HCT116 (cell line): ENCODE data around the gene PIGM. TPM values are rescaled to one million over a fixed set of nuclear protein-coding genes. Genes with fewer than 3 reads are reported as not detected.

Source experiments
- ATAC-seq: fragments of 200-7000 bp; cut with Tn5 transposase; 2 replicates; pipeline ENCODE4 v1.9.1; 2020; ENCODE audit warnings: mild to moderate bottlenecking, moderate library complexity
- BruUV-seq: library from RNA; stranded (reverse); fragments of 400-500 nt; replicated peaks from 2 replicates; lab custom pipeline; 2021; lab: Mats Ljungman, UMichigan
- CTCF ChIA-PET: fragments of 300-600 bp; sonication (Branson Sonifier 250); formaldehyde crosslinking; loops from one replicate; lab custom pipeline; 2021; ENCODE audit warnings: antibody characterized with exemption; lab: Charles Lee
- POLR2A ChIA-PET: fragments of 300-600, 350-600 bp; sonication (Branson Sonifier 250); formaldehyde crosslinking; loops from one replicate; lab custom pipeline; 2021; ENCODE audit warnings: antibody characterized with exemption; lab: Charles Lee
- RAD21 ChIA-PET, 2 experiments: fragments of 300-600 bp; sonication (Branson Sonifier 250); formaldehyde crosslinking; loops; one replicate each; lab custom pipeline; 2023; ENCODE audit warnings: low total read pairs in 2 of 2; ENCODE audit not compliant: uncharacterized antibody in 2 of 2, unreplicated experiment in 2 of 2, low non-redundant PET in 1 of 2; lab: Charles Lee
- DNase-seq: peaks from one replicate; pipeline ENCODE4 v3.0.0-alpha.2; 2010; ENCODE audit warnings: low read depth, low spot score
- H2AFZ ChIP-seq: fragments of 200-600 bp; shearing (Covaris generic), sonication (generic); 2 replicates; pipeline ENCODE4 v1.6.1; 2017; ENCODE audit warnings: low read depth, mixed run types, mixed read lengths, antibody characterized with exemption, low read length; ENCODE audit not compliant: poor library complexity, severe bottlenecking
- H3K27ac ChIP-seq: 2 replicates; pipeline ENCODE4 v1.5.1; 2012; ENCODE audit warnings: low read depth, low read length
- H3K27me3 ChIP-seq: fragments of 200-600 bp; sonication (generic); 2 replicates; pipeline ENCODE4 v1.6.1; 2016; ENCODE audit warnings: mixed run types, low read length, mixed read lengths; ENCODE audit not compliant: insufficient read depth
- H3K36me3 ChIP-seq, 2 experiments: fragments of 200-500 bp in 1 of 2; fragments of 200-600 bp in 1 of 2; sonication (Bioruptor generic) in 1 of 2; sonication (generic) in 1 of 2; 2 replicates each; pipeline versions ENCODE4 v1.5.1 to v1.6.1; 2014 to 2016; ENCODE audit warnings: low read length in 2 of 2, inconsistent platforms in 1 of 2, mixed read lengths in 1 of 2, mixed run types in 1 of 2; ENCODE audit not compliant: insufficient read depth in 2 of 2, control insufficient read depth in 1 of 2
- H3K4me1 ChIP-seq, 2 experiments: fragments of 200-600 bp in 1 of 2; sonication (generic) in 1 of 2; 2 replicates each; pipeline versions ENCODE4 v1.5.1 to v1.6.1; 2012 to 2017; ENCODE audit warnings: low read length in 2 of 2, inconsistent platforms in 1 of 2, mild to moderate bottlenecking in 1 of 2, mixed read lengths in 1 of 2, mixed run types in 1 of 2, moderate library complexity in 1 of 2; ENCODE audit not compliant: insufficient read depth in 2 of 2, control insufficient read depth in 1 of 2
- H3K4me2 ChIP-seq: fragments of 200-600 bp; sonication (generic); 2 replicates; pipeline ENCODE4 v1.6.1; 2017; ENCODE audit warnings: mixed run types, low read length, mixed read lengths
- H3K4me3 ChIP-seq, 2 experiments: fragments of 200-600 bp in 1 of 2; sonication (generic) in 1 of 2; replicated peaks in 1 of 2; 2 replicates each; pipeline ENCODE4 v1.5.1; 2011 to 2016; ENCODE audit warnings: low read length in 2 of 2, control low read depth in 1 of 2, low read depth in 1 of 2, mild to moderate bottlenecking in 1 of 2, mixed read lengths in 1 of 2, mixed run types in 1 of 2
- H3K79me2 ChIP-seq: fragments of 200-600 bp; sonication (generic); 2 replicates; pipeline ENCODE4 v1.6.1; 2017; ENCODE audit warnings: mild to moderate bottlenecking, mixed run types, low read length, moderate library complexity, mixed read lengths; ENCODE audit not compliant: insufficient read depth
- H3K9ac ChIP-seq: fragments of 200-600 bp; sonication (generic); 2 replicates; pipeline ENCODE4 v1.6.1; 2016; ENCODE audit warnings: low read length, mixed read lengths
- H3K9me2 ChIP-seq: fragments of 200-600 bp; sonication (generic), shearing (Covaris generic); 2 replicates; pipeline ENCODE4 v1.6.1; 2017; ENCODE audit warnings: mixed run types, mild to moderate bottlenecking, moderate library complexity; ENCODE audit not compliant: insufficient read depth
- H3K9me3 ChIP-seq, 2 experiments: fragments of 200-500 bp in 1 of 2; fragments of 200-600 bp in 1 of 2; sonication (Bioruptor generic) in 1 of 2; sonication (generic) in 1 of 2; 2 replicates each; pipeline ENCODE4 v1.6.1; 2014 to 2017; ENCODE audit warnings: low read length in 2 of 2, mixed read lengths in 2 of 2, inconsistent platforms in 1 of 2, low read depth in 1 of 2, mild to moderate bottlenecking in 1 of 2, mixed run types in 1 of 2, moderate library complexity in 1 of 2; ENCODE audit not compliant: control insufficient read depth in 1 of 2, insufficient read depth in 1 of 2
- H4K20me1 ChIP-seq: fragments of 200-600 bp; sonication (generic), shearing (Covaris generic); 2 replicates; pipeline ENCODE4 v1.6.1; 2017; ENCODE audit warnings: mixed run types, mild to moderate bottlenecking, moderate library complexity; ENCODE audit not compliant: insufficient read depth
- CEBPB ChIP-seq: IDR thresholded peaks from 2 replicates; pipeline ENCODE4 v1.6.1; 2012; ENCODE audit warnings: low read depth
- EGR1 ChIP-seq: IDR thresholded peaks from 2 replicates; pipeline ENCODE4 v1.6.1; 2012; ENCODE audit warnings: low read depth
- MAX ChIP-seq: IDR thresholded peaks from 2 replicates; pipeline ENCODE4 v1.6.1; 2012
- POLR2AphosphoS5 ChIP-seq: IDR thresholded peaks from 2 replicates; pipeline ENCODE4 v1.6.1; 2011; ENCODE audit warnings: mild to moderate bottlenecking, low read depth, low read length, moderate library complexity
- SP1 ChIP-seq: IDR thresholded peaks from 2 replicates; pipeline ENCODE4 v1.6.1; 2012; ENCODE audit warnings: low read depth
- SRF ChIP-seq: IDR thresholded peaks from 2 replicates; pipeline ENCODE4 v1.6.1; 2012; ENCODE audit warnings: low read depth
- YY1 ChIP-seq: IDR thresholded peaks from 2 replicates; pipeline ENCODE4 v1.6.1; 2011; ENCODE audit warnings: low read length, low read depth, moderate library complexity, mild to moderate bottlenecking; ENCODE audit not compliant: insufficient replicate concordance; ENCODE audit errors: extremely low read depth
- ZFX ChIP-seq: fragments of 450-650 bp; IDR thresholded peaks from 2 replicates; pipeline ENCODE4 v1.6.1; 2017
- ZNF274 ChIP-seq: fragments of 200-500 bp; sonication (Bioruptor generic); IDR thresholded peaks from 2 replicates; pipeline ENCODE4 v1.6.1; 2014; ENCODE audit warnings: mild to moderate bottlenecking, low read depth, low read length, inconsistent platforms
- intact Hi-C: fragments of 100-400 bp; cut with micrococcal nuclease; formaldehyde crosslinking; loops from 2 replicates; pipeline ENCODE4 v1.10.0; 2022
- total RNA-seq: library from RNA; stranded (reverse); gene quantifications from one replicate; pipeline ENCODE4 v1.2.1, GENCODE V29; 2021; ENCODE audit not compliant: unreplicated experiment
- TF ChIP-seq, protein P1 (sequence below): IDR thresholded peaks from 2 replicates; pipeline ENCODE4 v1.6.1; 2012; ENCODE audit warnings: low read depth

PIGM gene
- total RNA-seq, 1 experiment from 2014 or later = 4.1 TPM

- no TSS peak for BruUV-seq
- Histone ChIP-seq H4K20me1 (no peaks in the 10 kb centered on the region), H3K27me3 (peaks cover 25% of the 10 kb centered on the region), H2AFZ (no peak overlapping the region), H3K4me3 (no peak overlapping the region), H3K4me2 (no peak overlapping the region), H3K9me3 (no peaks in the 10 kb centered on the region), H3K27ac (no peak overlapping the region), H3K9me2 (no peaks in the 10 kb centered on the region), H3K4me1 (no peaks in the 10 kb centered on the region; a peak in 1 of 4 replicates), H3K36me3 (no peaks in the 10 kb centered on the region), H3K9ac (no peak overlapping the region), H3K79me2 (no peaks in the 10 kb centered on the region)
- intact Hi-C loops = no loop called here
- ATAC-seq = no peak
- ChIA-PET RAD21 (interaction anchor here (0.7 to 1.7 kb wide), 3 partner anchors 19 to 30 kb away, joined by 3 to 7 read pairs (median 4); no protein-coding TSS in a partner anchor), CTCF (interaction anchor here (1.0 to 2.6 kb wide), 7 partner anchors 10 to 175 kb away, joined by 3 to 33 read pairs (median 5); no protein-coding TSS in a partner anchor), POLR2A (no interaction called here)
- TF ChIP-seq, protein P1, sequence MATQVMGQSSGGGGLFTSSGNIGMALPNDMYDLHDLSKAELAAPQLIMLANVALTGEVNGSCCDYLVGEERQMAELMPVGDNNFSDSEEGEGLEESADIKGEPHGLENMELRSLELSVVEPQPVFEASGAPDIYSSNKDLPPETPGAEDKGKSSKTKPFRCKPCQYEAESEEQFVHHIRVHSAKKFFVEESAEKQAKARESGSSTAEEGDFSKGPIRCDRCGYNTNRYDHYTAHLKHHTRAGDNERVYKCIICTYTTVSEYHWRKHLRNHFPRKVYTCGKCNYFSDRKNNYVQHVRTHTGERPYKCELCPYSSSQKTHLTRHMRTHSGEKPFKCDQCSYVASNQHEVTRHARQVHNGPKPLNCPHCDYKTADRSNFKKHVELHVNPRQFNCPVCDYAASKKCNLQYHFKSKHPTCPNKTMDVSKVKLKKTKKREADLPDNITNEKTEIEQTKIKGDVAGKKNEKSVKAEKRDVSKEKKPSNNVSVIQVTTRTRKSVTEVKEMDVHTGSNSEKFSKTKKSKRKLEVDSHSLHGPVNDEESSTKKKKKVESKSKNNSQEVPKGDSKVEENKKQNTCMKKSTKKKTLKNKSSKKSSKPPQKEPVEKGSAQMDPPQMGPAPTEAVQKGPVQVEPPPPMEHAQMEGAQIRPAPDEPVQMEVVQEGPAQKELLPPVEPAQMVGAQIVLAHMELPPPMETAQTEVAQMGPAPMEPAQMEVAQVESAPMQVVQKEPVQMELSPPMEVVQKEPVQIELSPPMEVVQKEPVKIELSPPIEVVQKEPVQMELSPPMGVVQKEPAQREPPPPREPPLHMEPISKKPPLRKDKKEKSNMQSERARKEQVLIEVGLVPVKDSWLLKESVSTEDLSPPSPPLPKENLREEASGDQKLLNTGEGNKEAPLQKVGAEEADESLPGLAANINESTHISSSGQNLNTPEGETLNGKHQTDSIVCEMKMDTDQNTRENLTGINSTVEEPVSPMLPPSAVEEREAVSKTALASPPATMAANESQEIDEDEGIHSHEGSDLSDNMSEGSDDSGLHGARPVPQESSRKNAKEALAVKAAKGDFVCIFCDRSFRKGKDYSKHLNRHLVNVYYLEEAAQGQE = no peak
- TF ChIP-seq SRF (no peak), ZNF274 (no peak)
- no peak for DNase-seq
Measured at GRCh38 chr1:160077486-160077885, 45.7 kb upstream of the PIGM start.

- ATAC-seq = no peak
- intact Hi-C loops = no loop called here
- Histone ChIP-seq H3K36me3 (no peaks in the 10 kb centered on the region), H2AFZ (no peak overlapping the region), H3K9me3 (no peaks in the 10 kb centered on the region), H3K4me2 (no peak overlapping the region), H3K27ac (no peak overlapping the region), H3K79me2 (no peaks in the 10 kb centered on the region), H3K4me3 (no peak overlapping the region), H4K20me1 (no peaks in the 10 kb centered on the region), H3K27me3 (peaks cover 21% of the 10 kb centered on the region), H3K4me1 (no peaks in the 10 kb centered on the region; a peak in 1 of 4 replicates), H3K9ac (no peak overlapping the region), H3K9me2 (no peaks in the 10 kb centered on the region)
- POLR2A ChIA-PET = no interaction called here
- RAD21 ChIA-PET = no interaction called here
- DNase-seq = no peak
- CTCF ChIA-PET = interaction anchor here (1.3 to 2.0 kb wide), 4 partner anchors 8 to 176 kb away, joined by 3 to 5 read pairs (median 4); no protein-coding TSS in a partner anchor
- no TSS peak for BruUV-seq
- TF ChIP-seq POLR2AphosphoS5 = no peak
- TF ChIP-seq ZFX = no peak
- TF ChIP-seq YY1 = no peak
- TF ChIP-seq, protein P1 = no peak
- no peak for TF ChIP-seq ZNF274
- no peak for TF ChIP-seq SP1
- no peak for TF ChIP-seq SRF
- TF ChIP-seq CEBPB = no peak
- no peak for TF ChIP-seq EGR1
- no peak for TF ChIP-seq MAX
Measured at GRCh38 chr1:160076295-160076694, 44.5 kb upstream of the PIGM start.
